GM12878 (cell line): ENCODE data around the gene VN1R5. TPM values are rescaled to one million over a fixed set of nuclear protein-coding genes. Genes with fewer than 3 reads are reported as not detected.

Experiments used
- ATAC-seq: fragments of 200-7000 bp; cut with Tn5 transposase; 3 replicates; pipeline ENCODE4 v1.9.1; 2020; ENCODE audit warnings: mild to moderate bottlenecking, moderate library complexity
- BruUV-seq: library from RNA; stranded (reverse); fragments of 400-500 nt; replicated peaks from 2 replicates; lab custom pipeline; 2021; lab: Mats Ljungman, UMichigan
- CTCF ChIA-PET: fragments of 300-600 bp; sonication (Branson Sonifier 250); formaldehyde crosslinking; extraction: SDS; loops from one replicate; lab custom pipeline; 2021; ENCODE audit warnings: inconsistent platforms; lab: Yijun Ruan, JAX
- POLR2A ChIA-PET: fragments of 350-600 bp; formaldehyde crosslinking; extraction: SDS; loops from one replicate; lab custom pipeline; 2021; ENCODE audit warnings: inconsistent platforms; lab: Charles Lee
- RAD21 ChIA-PET: fragments of 300-600 bp; sonication (Branson Sonifier 250); formaldehyde crosslinking; loops from one replicate; lab custom pipeline; 2023; ENCODE audit warnings: antibody characterized with exemption; ENCODE audit not compliant: unreplicated experiment; lab: Charles Lee
- SMC1A ChIA-PET: fragments of 300-600 bp; sonication (Branson Sonifier 250); formaldehyde crosslinking; loops from one replicate; lab custom pipeline; 2023; ENCODE audit not compliant: unreplicated experiment, uncharacterized antibody; lab: Charles Lee
- DNase-seq: peaks from one replicate; pipeline ENCODE4 v3.0.0-alpha.2; 2011; ENCODE audit warnings: low read depth, low spot score
- FAIRE-seq: peaks from 3 replicates; lab custom pipeline; 2011; peaks lifted over from hg19 to GRCh38; lab: Jason Lieb, UNC
- H2AFZ ChIP-seq: 2 replicates; pipeline ENCODE4 v1.6.0; 2011; ENCODE audit warnings: low read depth, low read length, control low read depth; ENCODE audit not compliant: control insufficient read depth
- H3K27ac ChIP-seq: 2 replicates; pipeline ENCODE4 v1.5.1; 2011; ENCODE audit warnings: control low read depth; ENCODE audit not compliant: control insufficient read depth, insufficient read depth
- H3K27me3 ChIP-seq, 2 experiments: replicated peaks in 1 of 2; 2 replicates each; pipeline versions ENCODE4 v1.6.0 to v1.6.1; 2011; ENCODE audit warnings: low read length in 1 of 2; ENCODE audit not compliant: control insufficient read depth in 2 of 2, insufficient read depth in 2 of 2
- H3K36me3 ChIP-seq, 2 experiments: 2 replicates each; pipeline ENCODE4 v1.5.1; 2011; ENCODE audit warnings: low read length in 1 of 2; ENCODE audit not compliant: control insufficient read depth in 2 of 2, insufficient read depth in 2 of 2
- H3K4me1 ChIP-seq: 2 replicates; pipeline ENCODE4 v1.6.1; 2011; ENCODE audit warnings: mild to moderate bottlenecking, low read length, moderate library complexity, mixed read lengths; ENCODE audit not compliant: control insufficient read depth, insufficient read depth
- H3K4me2 ChIP-seq: 2 replicates; pipeline ENCODE4 v1.6.0; 2011; ENCODE audit warnings: control low read depth; ENCODE audit not compliant: control insufficient read depth, insufficient read depth
- H3K4me3 ChIP-seq: fragments of 200-600 bp; sonication (generic); 2 replicates; pipeline ENCODE4 v1.5.1; 2016
- H3K79me2 ChIP-seq: 2 replicates; pipeline ENCODE4 v1.6.0; 2011; ENCODE audit warnings: low read length; ENCODE audit not compliant: control insufficient read depth, insufficient read depth
- H3K9ac ChIP-seq: 2 replicates; pipeline ENCODE4 v1.8.0; 2011; ENCODE audit warnings: low read length, control low read depth, mixed read lengths; ENCODE audit not compliant: control insufficient read depth, insufficient read depth
- H3K9me3 ChIP-seq: replicated peaks from 3 replicates; pipeline ENCODE4 v1.5.1; 2011; ENCODE audit warnings: mild to moderate bottlenecking, low read length; ENCODE audit not compliant: control insufficient read depth, insufficient read depth
- H4K20me1 ChIP-seq: 2 replicates; pipeline ENCODE4 v1.6.0; 2011; ENCODE audit not compliant: control insufficient read depth, insufficient read depth
- CTCF ChIP-seq, 3 experiments: IDR thresholded peaks in 2 of 3; conservative IDR thresholded peaks in 1 of 3; 2 replicates each; pipeline ENCODE4 v1.5.1; 2011; ENCODE audit warnings: low read depth in 3 of 3, low read length in 3 of 3, mild to moderate bottlenecking in 3 of 3, control low read depth in 2 of 3, moderate library complexity in 2 of 3, inconsistent platforms in 1 of 3, mixed read lengths in 1 of 3; ENCODE audit not compliant: control insufficient read depth in 2 of 3, insufficient read depth in 1 of 3; ENCODE audit errors: extremely low read depth in 1 of 3
- E2F8 ChIP-seq: fragments of 450-650 bp; IDR thresholded peaks from 2 replicates; pipeline ENCODE4 v1.6.1; 2018; ENCODE audit warnings: mild to moderate bottlenecking, low read depth, moderate library complexity; ENCODE audit not compliant: partially characterized antibody
- FOXK2 ChIP-seq: fragments of 450-650 bp; IDR thresholded peaks from 2 replicates; pipeline ENCODE4 v1.6.1; 2017; ENCODE audit warnings: mild to moderate bottlenecking, moderate library complexity
- HDAC6 ChIP-seq: fragments of 200-600 bp; sonication (generic); IDR thresholded peaks from one replicate; pipeline ENCODE4 v1.8.0; 2017; ENCODE audit warnings: antibody characterized with exemption; ENCODE audit not compliant: unreplicated experiment
- KDM1A ChIP-seq: fragments of 200-600 bp; sonication (generic); IDR thresholded peaks from 2 replicates; pipeline ENCODE4 v1.6.1; 2016; ENCODE audit warnings: borderline replicate concordance
- KLF5 ChIP-seq: fragments of 450-650 bp; IDR thresholded peaks from 2 replicates; pipeline ENCODE4 v1.6.1; 2014; ENCODE audit warnings: mild to moderate bottlenecking; ENCODE audit not compliant: partially characterized antibody
- PAX8 ChIP-seq: fragments of 450-650 bp; IDR thresholded peaks from 2 replicates; pipeline ENCODE4 v1.6.1; 2017; ENCODE audit warnings: mild to moderate bottlenecking, moderate library complexity
- RAD51 ChIP-seq: fragments of 450-650 bp; IDR thresholded peaks from 2 replicates; pipeline ENCODE4 v1.6.1; 2016; ENCODE audit warnings: moderate library complexity, mild to moderate bottlenecking, inconsistent platforms
- SIN3A ChIP-seq: IDR thresholded peaks from 2 replicates; pipeline ENCODE4 v1.6.1; 2012; ENCODE audit warnings: low read depth, low read length, improper control_type of control experiment
- SKIL ChIP-seq: fragments of 450-650 bp; IDR thresholded peaks from 2 replicates; pipeline ENCODE4 v1.6.1; 2017; ENCODE audit warnings: mild to moderate bottlenecking, low read depth, inconsistent platforms; ENCODE audit not compliant: poor library complexity, severe bottlenecking
- STAT1 ChIP-seq: fragments of 450-650 bp; conservative IDR thresholded peaks from 2 replicates; pipeline ENCODE4 v1.6.1; 2014; ENCODE audit warnings: antibody characterized with exemption, mild to moderate bottlenecking
- TARDBP ChIP-seq: IDR thresholded peaks from 2 replicates; pipeline ENCODE4 v1.6.1; 2016; ENCODE audit warnings: borderline replicate concordance
- TCF12 ChIP-seq: IDR thresholded peaks from 2 replicates; pipeline ENCODE4 v1.6.1; 2011; ENCODE audit warnings: low read depth, mild to moderate bottlenecking, low read length
- TCF3 ChIP-seq: IDR thresholded peaks from 2 replicates; pipeline ENCODE4 v1.6.1; 2012; ENCODE audit warnings: low read depth, mild to moderate bottlenecking, low read length, borderline replicate concordance; ENCODE audit not compliant: insufficient read depth
- ZBED1 ChIP-seq: IDR thresholded peaks from 2 replicates; pipeline ENCODE4 v1.6.1; 2016; ENCODE audit warnings: borderline replicate concordance
- ZNF24 ChIP-seq: fragments of 450-650 bp; IDR thresholded peaks from 2 replicates; pipeline ENCODE4 v1.6.1; 2017; ENCODE audit warnings: antibody characterized with exemption, mild to moderate bottlenecking
- WGBS: methylation state at CpG from one replicate; pipeline ENCODE4 v1.1.6; 2016; ENCODE audit warnings: low lambda C conversion rate; ENCODE audit not compliant: insufficient replicate concordance, insufficient coverage; ENCODE audit errors: missing lambda C conversion rate; 5-methylcytosine and 5-hydroxymethylcytosine counted together
- in situ Hi-C: fragments of 300-500 bp; cut with MboI; formaldehyde crosslinking; loops from 9 replicates; pipeline ENCODE4 v1.14.3; 2018; ENCODE audit warnings: mixed read lengths
- intact Hi-C: fragments of 100-400 bp; cut with micrococcal nuclease; formaldehyde crosslinking; loops from one replicate; pipeline ENCODE4 v1.14.2; 2022; ENCODE audit not compliant: unreplicated experiment
- polyA plus RNA-seq, 11 experiments: library from polyadenylated mRNA; depleted of rRNA in 4 of 11; unstranded in 6 of 11; stranded (reverse) in 5 of 11; fragments of >200 nt; fragmentation: Nextera tagmentation in 4 of 11; fragmentation: Illumina TruSeq in 1 of 11; extraction: Ambion mirVana in 4 of 11; extraction: Trizol in 1 of 11; gene quantifications; 1 replicate in 1 of 11; 2 replicates in 10 of 11; pipeline versions ENCODE4 v1.2.1 to v1.2.3, GENCODE V29; 2011 to 2016; ENCODE audit warnings: inconsistent platforms in 2 of 11, missing spikeins in 2 of 11, low read depth in 1 of 11
- total RNA-seq, 4 experiments: library from RNA; depleted of rRNA in 3 of 4; stranded (reverse); fragments of >200 nt in 3 of 4; fragmentation: Illumina TruSeq in 1 of 4; extraction: Trizol in 1 of 4; gene quantifications; 2 replicates each; pipeline versions ENCODE4 v1.2.1 to v1.2.3, GENCODE V29; 2013 to 2021
- TF ChIP-seq, protein P1 (sequence below): IDR thresholded peaks from 2 replicates; pipeline ENCODE4 v1.6.1; 2012; ENCODE audit warnings: low read depth, low read length, improper control_type of control experiment

Gene VN1R5
- total and polyA plus RNA-seq, 10 of the 15 experiments (the other 5 are each of a cell fraction or from before 2014, with no cell fraction given), result not detected

DNA sequence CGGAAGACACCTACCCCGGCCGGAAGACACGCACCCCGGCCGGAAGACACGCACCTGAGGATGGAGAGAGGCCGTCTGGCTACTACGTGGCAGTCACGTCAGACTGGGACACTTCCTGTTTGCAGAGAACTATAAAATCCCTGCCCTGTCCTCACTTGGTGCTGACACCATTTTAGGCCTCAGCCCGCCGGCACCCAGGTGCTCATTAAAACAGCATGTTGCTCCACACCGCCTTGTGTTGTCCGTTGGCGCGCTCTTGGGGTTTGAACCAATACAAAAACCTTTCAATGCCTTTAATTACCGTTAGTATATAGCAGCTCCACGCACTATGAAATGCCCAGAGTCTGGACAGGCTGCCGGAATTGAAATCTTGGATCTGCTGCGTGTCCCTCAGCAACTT, 34.7 kb downstream of the VN1R5 start:
- Histone ChIP-seq H3K36me3 (no peaks in the 10 kb centered on the region), H3K4me2 (no peak overlapping the region), H3K4me1 (no peaks in the 10 kb centered on the region), H3K4me3 (no peak overlapping the region), H3K9me3 (no peaks in the 10 kb centered on the region; the same call in 2 of the 3 replicates), H3K9ac (no peak overlapping the region), H3K27me3 (no peaks in the 10 kb centered on the region), H3K79me2 (no peaks in the 10 kb centered on the region), H3K27ac (no peak overlapping the region), H2AFZ (no peak overlapping the region), H4K20me1 (no peaks in the 10 kb centered on the region)
- WGBS, result 74% methylated on average over 20 of the region's 20 CpGs
- ChIA-PET POLR2A (no interaction called here), SMC1A (no interaction called here), RAD21 (no interaction called here), CTCF (no interaction called here)
- in situ Hi-C loops, result no loop called here
- ATAC-seq, result no peak
- intact Hi-C loops, result no loop called here
- BruUV-seq, result no TSS peak
- no peak for DNase-seq
- FAIRE-seq, result no peak
- TF ChIP-seq SKIL, result no peak
- TF ChIP-seq, protein P1, sequence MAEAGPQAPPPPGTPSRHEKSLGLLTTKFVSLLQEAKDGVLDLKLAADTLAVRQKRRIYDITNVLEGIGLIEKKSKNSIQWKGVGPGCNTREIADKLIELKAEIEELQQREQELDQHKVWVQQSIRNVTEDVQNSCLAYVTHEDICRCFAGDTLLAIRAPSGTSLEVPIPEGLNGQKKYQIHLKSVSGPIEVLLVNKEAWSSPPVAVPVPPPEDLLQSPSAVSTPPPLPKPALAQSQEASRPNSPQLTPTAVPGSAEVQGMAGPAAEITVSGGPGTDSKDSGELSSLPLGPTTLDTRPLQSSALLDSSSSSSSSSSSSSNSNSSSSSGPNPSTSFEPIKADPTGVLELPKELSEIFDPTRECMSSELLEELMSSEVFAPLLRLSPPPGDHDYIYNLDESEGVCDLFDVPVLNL, result no peak
- TF ChIP-seq TARDBP, result no peak
- TF ChIP-seq KLF5, result no peak
- no peak for TF ChIP-seq E2F8
- TF ChIP-seq RAD51, result no peak
- TF ChIP-seq PAX8, result no peak
- no peak for TF ChIP-seq CTCF (IDR thresholded peaks at IDR 0.05 in 2 of 3, conservative IDR thresholded peaks at IDR 0.05 in 1 of 3; ENCODE audit: control insufficient read depth in 2 of 3, extremely low read depth in 1 of 3, insufficient read depth in 1 of 3, low read depth in 3 of 3, low read length in 3 of 3)
- no peak for TF ChIP-seq TCF12
- no peak for TF ChIP-seq HDAC6
- no peak for TF ChIP-seq KDM1A
- no peak for TF ChIP-seq SIN3A
- no peak for TF ChIP-seq TCF3
- no peak for TF ChIP-seq STAT1
- no peak for TF ChIP-seq FOXK2
- TF ChIP-seq ZBED1, result no peak
- no peak for TF ChIP-seq ZNF24
